ENCODE data around the gene PDE4A.
A peak's percentile ranks its signal among the peaks of the same experiment; 100 is the strongest.
"Not testable (repeated sequence)": the region's sequence is repeated elsewhere in the genome, so short reads cannot be mapped to it uniquely, and the experiment has no call there.

PDE4A gene

DNA sequence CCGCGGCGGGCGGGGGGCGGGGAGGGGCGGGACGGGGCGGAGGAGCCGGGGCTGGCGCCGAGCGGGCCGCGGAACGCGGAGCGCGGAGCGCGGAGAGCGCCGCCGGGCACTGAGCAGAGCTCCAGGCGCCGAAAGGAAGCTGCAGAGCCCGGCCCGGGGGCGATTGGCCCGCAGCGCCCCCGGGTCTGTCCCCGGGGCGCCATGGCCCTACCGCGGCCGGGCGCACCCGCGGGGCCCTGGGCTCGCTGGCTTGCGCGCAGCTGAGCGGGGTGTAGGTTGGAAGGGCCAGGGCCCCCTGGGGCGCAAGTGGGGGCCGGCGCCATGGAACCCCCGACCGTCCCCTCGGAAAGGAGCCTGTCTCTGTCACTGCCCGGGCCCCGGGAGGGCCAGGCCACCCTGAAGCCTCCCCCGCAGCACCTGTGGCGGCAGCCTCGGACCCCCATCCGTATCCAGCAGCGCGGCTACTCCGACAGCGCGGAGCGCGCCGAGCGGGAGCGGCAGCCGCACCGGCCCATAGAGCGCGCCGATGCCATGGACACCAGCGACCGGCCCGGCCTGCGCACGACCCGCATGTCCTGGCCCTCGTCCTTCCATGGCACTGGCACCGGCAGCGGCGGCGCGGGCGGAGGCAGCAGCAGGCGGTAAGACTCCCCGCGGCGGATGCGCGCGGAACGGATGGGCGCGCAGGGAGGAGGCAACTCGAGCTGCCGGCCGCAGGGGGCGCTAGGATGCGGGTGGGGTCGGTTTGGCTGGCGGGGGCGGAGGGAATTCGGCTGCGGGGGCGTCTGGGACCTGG, at the start of gene PDE4A:
PDE4A (plus strand) TSS at position 95 of the 796 bp plus-strand sequence; CDS start at position 322, 227 bp downstream.
- no peak for DNase-seq

DNA sequence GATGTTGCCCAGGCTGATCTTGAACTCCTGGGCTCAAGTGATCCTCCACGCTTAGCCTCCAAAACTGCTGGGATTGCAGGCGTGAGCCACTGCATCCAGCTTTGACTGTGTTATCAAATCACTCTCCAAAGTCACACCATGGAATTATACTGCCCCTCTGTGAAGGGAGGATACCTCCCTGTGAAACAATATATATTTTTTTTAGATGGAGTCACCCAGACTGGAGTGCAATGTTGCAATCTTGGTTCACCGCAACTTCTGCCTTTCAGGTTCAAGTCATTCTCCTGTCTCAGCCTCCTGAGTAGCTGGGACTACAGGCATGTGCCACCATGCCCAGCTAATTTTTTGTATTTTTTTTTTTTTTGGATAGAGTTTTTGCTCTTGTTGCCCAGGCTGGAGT, 47.6 kb upstream of the PDE4A start:
- DNase-seq, result peak; percentile 69

DNA sequence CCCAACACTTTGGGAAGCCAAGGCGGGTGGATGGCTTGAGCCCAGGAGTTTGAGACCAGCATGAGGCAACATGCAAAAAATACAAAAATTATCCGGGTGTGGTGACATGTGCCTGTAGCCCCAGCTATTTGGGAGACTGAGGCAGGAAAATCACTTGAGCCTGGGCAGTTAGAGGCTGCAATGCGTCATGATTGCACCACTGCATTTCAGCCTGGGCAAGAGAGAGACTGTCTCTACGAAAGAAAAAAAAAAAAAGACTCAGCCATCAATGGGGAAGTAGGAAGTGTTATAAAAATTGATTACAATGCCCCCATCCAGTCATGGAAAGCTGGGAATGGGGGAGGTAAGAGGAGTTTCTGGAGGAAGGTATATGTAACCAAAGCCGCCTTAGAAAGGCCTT, 45.4 kb upstream of the PDE4A start:
- no peak for DNase-seq

DNA sequence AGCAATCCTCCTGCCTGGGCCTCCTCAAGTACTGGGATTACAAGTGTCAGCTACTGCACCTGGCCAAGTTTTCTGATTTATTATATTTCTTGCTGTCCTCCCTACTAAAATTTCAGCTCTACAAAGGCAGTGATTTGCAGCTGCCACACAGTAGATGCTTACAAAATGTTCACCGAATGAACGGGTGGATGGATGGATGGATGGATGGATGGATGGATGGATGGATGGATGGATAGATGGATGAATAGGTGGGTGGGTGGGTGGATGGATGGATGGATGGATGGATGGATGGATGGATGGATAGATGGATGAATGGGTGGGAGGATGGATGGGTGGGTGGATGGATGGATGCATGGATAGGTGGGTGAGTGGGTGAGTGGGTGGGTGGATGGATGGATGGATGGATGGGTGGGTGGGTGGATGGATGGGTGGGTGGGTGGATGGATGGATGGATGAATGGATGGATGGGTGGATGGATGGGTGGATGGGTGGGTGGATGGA, 43.1 kb upstream of the PDE4A start:
- DNase-seq, result not testable (repeated sequence)

DNA sequence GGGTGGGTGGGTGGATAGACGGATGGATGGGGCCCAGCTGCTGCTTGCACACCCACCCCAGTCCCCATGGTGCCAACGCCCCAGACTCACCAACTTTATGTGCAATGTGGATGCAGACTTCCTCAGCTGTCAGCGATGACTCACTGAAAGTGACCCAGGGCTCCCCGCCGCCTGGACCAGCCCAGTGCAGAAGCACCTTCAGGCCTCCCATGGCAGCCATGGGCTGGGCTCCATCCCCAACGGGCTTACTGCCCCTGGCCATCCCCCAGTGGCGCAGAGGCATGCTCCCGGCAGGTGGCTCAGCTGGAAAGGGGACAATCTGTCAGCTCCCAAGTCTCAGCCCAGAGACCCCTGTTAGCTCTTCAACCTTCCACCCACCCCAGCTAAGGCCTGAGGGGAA, 42.2 kb upstream of the PDE4A start:
- DNase-seq, result no peak

DNA sequence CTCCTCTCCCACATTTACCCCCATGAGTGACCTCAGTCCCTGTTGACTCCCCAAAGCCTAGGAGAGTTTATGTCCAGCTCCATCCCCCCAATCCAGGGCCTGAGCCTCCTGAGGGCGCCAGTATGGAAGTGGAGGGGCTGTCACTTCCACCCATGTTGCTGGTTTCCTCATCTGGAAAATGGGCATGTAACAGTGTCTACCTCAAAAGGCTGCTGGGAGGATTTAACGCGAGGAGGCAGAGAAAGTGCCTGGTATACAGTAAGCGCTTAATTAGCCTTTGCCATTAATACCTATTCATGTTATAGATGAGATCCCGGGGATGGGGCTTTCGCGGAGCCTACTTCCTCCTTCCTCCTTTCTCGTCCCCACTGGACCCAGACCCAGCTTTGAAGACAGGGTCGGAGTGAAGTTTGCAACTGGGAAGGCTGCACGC, 40.4 kb upstream of the PDE4A start:
- no peak for DNase-seq

DNA sequence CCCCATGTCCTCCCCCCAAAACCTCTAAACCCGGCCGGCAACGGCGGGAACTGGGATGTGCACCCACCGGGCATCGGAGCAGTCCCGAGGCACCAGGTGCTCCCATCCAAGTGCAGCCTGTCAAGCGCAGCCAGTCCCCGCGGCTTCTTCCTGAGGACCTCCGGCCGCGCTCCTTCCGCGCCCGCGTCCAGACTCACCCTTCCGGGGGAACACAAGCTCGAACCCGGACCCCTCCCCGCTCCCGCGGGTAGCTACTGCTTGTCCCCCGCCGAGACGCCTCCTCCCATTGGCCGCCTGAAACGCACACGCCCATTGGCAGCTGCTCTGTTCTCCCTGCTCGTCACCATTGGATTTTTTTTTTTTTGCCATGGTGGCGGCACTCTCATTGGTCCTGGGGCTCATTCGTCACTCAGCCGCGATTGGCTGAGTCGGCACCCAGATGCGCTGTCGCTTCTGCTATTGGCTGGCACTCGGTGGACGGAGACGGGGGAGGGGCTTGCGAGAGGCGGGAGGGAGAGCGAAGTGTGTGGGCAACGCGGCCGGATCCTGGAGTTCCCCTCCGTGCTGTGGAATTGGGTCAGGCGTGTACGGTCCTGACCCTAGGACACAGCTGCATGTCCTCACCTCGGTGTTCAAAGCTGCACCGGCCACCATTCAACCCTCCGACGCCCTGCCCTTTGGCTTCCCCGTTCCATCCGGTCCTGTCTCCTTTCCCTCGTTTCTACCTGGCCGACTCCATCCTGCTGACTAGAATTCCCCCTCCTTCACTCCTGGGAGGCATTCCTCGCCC, 39.8 kb upstream of the PDE4A start, which contains the start of gene TYK2:
TYK2 (minus strand) TSS at position 260 of the 790 bp plus-strand sequence. CDS start 2,166 bp downstream, outside the sequence.
- peak; percentile 83 for DNase-seq

DNA sequence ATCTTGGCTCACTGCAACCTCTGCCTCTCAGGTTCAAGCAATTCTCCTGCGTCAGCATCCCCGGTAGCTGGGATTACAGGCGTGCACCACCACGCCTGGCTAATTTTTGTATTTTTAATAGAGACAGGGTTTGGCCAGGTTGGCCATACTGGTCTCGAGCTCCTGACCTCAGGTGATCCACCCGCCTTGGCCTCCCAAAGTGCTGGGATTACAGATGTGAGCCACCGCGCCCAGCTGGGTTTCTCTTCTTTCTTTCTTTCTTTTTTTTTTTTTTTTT, 37.2 kb upstream of the PDE4A start:
- DNase-seq, result not testable (repeated sequence)

DNA sequence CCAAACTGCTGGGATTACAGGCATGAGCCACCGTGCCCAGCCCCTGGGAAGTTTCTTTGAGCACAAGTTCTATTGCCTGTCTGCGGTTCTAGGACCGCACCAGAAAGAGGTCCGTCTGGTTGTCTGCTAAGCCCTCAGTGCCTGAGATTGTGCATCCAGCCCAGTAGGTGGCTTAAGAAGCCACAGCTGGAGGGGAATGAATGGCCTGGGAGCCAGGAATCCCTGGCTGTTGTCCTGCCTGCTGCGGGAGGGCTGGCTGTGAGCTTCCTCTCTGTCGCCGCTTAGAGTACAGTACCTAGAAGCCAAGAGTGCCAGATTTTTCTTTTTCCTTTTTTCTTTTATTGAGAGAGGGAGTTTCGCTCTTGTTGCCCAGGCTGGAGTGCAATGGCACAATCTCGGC, 35.8 kb upstream of the PDE4A start:
- no peak for DNase-seq

DNA sequence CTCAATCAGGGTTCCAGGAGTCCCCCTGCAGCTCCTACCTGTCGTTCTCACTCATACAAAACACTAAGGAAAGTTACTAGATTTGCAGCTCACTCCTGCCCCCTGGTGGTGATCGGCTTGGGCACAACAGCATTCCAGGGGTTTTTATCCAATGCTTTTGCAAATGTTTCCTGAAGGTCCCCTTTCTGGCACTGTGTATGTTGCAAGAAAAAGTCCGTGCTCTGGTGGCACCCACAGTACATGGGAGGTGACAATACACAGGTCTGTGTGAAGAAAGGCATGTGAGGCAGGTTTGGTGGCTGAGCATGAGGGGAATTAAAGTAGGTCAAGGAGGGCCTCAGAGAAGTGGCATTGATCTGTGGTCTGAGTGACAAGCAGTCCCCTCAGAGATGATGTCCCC, 31.4 kb upstream of the PDE4A start:
- no peak for DNase-seq

DNA sequence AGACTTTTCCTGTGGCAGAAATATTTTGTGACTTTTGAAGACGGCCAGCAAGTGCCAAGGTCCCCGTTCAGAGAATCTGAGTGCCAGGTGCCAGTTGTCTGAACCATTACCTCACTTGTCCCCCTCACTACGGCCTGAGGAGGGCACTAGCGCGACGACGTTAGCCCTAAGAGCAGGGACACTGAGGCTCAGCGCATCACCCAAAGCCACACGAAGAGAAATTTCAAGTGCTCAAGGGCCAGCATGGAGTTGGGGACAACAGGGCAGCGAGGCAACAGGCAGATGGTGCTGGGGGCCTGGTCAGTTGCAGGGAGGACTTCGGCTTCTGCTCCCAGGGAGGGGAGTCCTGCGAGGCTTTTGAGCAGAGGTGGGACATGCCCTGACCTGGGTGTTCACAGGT, 30.5 kb upstream of the PDE4A start:
- no peak for DNase-seq

DNA sequence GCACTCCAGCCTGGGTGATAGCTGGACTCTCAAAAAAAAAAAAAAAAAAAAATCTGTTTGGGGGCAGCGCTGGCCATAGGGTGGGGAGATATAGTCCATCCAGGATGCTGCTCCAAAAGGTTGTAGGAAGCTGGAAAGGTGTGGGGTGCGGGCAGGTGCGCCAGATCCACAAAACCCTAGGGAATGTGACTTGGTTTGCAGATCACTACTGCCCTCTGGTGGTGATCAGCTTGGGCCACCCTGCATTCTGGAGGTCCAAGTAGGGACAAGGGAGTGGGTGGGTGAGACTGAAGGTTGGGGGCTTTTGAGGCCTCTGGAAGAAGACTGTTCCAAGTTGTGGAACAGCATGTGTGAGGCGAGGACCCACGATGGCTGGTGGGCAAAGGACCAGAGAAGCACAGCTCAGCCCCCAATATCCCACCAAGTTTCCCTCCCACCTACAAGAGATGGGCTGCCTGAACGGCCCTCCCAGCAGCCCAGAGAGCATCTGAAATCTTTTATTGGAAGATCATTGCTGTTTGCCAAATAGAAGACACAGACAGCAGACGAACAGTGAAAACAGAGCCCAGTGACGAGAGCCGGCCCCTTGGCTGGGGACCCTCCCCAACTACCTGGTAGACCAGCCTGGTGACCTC, 29.6 kb upstream of the PDE4A start:
- no peak for DNase-seq

DNA sequence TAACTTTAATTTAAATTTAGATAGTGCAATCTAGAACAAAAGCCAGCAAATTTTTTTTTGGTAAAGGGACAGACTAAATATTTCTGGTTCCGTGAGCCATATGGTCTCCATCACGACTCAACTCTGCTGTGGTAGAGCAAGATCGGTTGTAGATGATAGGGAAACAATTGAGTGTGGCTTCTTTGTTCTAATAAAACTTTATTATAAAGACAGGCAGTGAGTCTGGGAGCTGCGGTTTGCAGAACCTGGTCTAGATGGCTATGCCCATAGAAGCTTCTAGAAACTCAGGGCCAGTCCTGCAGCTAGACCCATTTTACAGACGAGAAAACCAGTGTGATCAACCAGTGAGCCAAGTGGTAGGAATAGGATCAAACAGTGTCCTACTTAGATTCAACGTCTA, 28.2 kb upstream of the PDE4A start:
- no peak for DNase-seq

DNA sequence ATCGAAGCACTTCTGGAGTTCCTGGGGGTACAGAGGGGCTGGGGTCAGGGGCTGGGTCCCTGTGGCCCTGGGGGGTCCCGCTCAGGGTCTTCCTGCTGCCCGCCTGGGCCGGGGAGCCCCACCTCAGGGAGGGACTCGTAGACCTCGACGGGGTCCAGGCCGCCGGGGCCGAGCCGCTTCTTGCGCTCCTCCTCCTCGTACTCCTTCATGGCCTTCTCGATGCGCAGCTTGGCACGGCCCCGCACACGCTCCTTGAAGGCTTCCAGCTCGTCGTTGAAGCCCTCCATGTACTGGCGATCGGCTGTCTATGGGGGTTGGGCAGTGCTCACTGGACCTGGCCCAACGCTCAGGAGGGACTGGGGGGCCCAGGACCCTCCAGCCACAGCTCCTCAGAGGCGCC, 27.2 kb upstream of the PDE4A start:
- DNase-seq, result no peak

DNA sequence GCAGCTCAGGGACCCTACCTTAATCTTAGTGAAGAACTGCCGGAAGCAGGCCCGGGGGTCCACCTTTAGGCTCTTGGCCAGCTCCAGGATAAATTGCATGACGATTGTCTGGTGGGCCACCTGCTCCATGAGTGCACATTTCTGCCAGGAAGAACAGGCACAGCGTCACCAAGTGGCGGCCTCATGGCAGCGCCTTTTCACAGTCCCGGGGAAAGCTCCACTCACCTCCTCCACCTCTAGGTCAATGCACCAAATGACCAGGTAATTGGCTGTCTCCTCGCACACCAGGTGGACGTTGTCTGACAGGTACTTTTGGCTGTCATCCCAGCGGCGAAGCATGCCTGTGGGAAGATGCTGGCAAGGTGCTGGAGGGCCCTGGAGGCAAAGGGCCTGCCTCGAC, 25.3 kb upstream of the PDE4A start:
- no peak for DNase-seq

DNA sequence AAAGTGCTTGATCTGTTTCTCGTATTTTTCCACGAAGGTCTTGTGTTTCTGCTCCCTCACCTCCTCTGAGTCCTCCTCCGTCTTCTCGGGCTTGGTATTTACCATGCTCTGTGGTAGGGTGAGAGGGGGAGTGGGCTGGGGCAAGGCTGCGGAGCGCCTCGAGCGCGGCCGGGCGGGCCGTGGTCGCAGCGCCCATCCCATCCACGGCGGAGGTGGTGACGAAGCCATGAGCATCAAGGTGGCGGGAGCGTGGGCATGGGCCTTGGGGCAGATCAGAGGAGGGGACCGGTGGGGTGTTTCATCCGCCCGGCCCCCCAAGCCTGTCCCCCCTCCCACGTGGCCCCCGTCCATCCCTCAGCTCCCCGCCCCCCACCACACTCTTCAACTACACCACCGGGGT, 24.9 kb upstream of the PDE4A start:
- DNase-seq, result no peak

DNA sequence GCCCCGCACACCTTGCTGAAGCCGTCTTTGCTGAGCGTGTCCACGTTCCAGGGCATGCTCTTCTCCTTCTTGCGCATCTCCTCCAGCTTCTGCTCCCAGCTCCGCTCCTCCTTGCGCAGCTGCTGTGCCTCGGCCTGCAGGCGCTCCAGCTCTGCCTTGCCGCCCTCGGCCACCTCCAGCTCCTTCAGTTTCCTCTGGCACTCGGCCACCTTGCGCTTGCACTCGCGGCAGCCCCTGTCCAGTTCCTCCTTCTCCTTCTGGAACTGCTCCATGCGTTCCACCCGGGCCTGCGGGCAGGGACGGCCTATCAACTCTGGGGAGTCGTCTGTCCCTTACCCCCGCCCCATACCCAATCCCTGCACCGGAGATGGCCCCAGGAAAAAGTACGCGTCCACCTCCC, 24.4 kb upstream of the PDE4A start:
- no peak for DNase-seq

DNA sequence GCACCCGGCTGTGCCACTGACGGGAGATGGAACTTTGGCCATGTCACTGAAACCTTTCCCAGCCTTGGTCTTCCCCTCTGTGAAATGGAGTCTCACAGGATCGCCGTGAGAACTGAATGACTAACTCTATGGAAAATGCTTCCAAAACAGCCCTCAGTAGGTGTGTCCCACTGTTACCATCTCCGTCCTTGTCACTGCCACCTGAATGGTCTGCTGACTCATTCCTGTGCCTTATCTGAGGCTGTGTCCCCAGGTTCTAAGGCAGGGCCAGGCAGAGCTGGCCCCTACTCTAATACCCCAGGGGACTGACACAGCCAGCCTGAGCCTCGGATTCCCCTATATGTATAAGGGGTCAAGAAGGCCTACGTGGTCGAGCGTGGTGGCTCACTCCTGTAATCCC, 21.5 kb upstream of the PDE4A start:
- DNase-seq, result no peak

DNA sequence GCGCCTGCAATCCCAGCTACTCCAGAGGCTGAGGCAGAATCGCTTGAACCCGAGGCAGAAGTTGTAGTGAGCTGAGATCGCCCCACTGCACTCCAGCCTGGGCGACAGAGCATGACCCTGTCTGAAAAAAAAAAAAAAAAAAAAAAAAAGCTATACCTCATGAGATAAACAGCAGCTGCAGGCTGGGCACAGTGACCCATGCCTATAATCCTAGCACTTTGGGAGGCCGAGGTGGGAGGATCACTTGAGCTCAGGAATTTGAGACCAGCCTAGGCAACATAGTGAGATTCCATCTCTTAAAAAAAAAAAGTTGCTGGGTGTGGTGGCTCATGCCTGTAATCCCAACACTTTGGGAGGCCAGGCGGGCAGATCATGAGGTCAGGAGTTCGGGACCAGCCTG, 21.0 kb upstream of the PDE4A start:
- DNase-seq, result not testable (repeated sequence)

DNA sequence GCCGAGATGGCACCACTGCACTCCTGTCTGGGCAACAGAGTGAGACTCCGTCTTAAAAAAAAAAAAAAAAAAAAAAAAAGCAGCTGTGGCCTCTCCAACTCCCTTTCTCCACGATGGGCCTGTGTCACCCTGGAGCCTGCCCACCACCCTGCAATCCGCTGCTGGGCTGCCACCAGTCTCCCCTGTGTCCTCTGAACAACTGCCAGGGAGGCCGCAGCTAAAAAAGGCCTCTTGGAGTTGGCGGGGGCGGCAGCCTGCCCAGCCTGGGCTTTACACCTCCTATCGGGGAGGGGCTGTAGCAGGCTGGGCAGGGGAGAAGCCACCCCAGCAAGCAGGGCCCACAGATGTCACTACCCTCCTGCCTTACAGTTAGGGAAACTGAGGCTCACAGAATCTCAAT, 20.5 kb upstream of the PDE4A start:
- no peak for DNase-seq

DNA sequence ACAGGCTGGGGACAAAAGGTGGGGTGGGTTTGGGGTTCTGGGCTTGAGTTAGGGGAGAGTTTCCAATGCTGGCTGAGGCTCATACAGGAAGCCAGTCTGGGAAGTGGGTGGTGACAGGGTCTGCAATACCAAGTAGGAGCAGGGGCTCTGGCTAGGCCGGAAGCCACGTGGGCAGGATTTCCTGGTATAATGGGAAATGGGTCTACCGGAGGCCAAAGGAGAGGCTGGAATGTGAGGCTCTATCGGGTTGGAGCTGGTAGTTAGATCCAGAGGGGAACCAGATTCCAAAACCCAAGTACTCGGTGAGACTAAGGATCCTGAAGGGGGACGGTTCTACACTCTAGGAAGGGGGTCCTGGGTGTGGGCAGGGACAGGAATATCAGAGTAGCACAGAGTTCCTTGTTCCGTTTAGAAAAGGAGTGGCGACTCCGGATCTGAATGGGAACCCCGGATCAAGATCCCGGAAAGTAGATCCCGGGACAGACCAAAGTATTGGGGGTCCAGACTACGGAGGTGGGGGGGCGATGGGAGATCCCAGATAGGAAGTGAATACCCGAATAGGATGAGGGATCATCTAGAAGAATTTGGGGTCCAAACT, 17.8 kb upstream of the PDE4A start:
- no peak for DNase-seq

DNA sequence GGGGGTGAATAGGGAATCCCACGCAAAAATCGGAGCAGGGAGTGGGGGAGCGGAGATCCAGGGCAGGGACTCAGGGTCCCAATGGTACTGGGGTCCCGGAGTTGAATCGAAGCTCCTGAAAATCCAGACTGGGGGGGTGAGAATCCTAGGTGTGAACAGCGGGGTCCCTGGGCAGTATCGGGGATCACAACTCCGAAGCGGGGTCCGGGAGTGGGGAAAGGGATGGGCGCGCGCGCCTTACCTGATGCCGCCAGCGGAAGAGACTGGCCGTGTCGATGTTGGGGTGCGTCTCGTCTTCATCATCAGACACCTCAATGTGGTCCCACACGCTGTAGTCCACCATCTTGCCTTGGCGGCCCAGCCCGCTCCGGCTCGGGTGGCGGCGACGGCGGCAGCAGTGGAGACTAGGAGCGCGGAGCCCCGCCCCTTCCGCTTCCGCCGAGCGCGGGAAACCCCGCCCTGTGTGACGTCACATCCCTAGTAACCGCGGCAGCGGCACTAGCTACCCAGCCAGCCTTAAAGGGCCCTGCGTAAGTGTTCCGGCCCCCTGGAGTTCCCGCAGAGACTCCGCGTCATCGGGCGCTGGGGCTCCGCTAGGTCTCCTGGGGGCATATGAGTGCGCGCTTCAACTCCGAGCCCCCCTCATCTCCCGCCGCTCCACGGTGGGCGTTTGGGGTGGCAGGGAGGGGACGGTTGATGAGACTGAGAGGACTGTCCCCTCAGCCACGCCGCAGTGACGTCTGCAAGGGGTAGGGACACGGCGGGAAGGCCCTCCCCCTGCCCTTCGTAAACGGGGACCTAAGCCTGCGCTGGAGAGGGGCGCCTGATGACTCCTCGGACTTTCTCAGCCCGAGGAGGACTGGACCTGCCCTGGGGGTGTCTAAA, 17.0 kb upstream of the PDE4A start, which contains the start of gene CDC37:
CDC37 (minus strand) TSS at position 406 of the 885 bp plus-strand sequence; CDS start at position 343, 63 bp downstream.
- DNase-seq, result peak; percentile 67

Data from SIG-M5 (cell line).